Transverse colon (tissue), 4 donors: ENCODE results near the gene BSDC1.

Experiments
- POLR2A ChIP-seq: fragments of 450-650 bp; IDR thresholded peaks from one replicate; pipeline ENCODE4 v1.6.1; 2016; ENCODE audit warnings: antibody characterized with exemption, mild to moderate bottlenecking, moderate library complexity
- POLR2AphosphoS5 ChIP-seq, 3 donors: sonication (generic); formaldehyde crosslinking; IDR thresholded peaks; one replicate each; pipeline ENCODE4 v1.6.1; 2016; ENCODE audit warnings: antibody characterized with exemption in 3 of 3
- TF ChIP-seq, protein P1 (sequence below), 5 experiments: fragments of 200-600 bp in 3 of 5; fragments of 450-650 bp in 2 of 5; sonication (generic) in 3 of 5; IDR thresholded peaks; 1 replicate in 2 of 5; 2 replicates in 3 of 5; pipeline ENCODE4 v1.5.1; 2016 to 2017; ENCODE audit warnings: antibody characterized with exemption in 5 of 5, inconsistent platforms in 3 of 5, mild to moderate bottlenecking in 2 of 5, moderate library complexity in 1 of 5

DNA sequence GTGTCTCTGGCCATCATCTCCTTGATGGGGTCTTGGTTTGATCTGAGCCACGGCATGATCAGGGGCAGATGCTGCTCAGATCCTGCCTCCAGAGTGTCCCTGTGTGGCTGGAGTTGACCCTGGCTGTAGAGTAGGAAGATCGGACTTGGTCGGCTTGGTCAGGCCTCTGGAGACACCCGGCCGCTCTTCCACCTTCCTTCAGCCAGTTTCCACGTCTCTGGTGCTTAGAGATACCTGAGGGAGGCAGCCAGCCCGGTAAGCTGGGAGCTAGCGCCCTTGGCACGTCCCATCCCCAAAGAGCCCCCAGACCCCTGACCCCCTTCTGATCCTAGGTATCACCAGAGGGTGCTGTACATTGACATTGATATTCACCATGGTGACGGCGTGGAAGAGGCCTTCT is 67.0 kb downstream of the BSDC1 start:
- TF ChIP-seq, protein P1, sequence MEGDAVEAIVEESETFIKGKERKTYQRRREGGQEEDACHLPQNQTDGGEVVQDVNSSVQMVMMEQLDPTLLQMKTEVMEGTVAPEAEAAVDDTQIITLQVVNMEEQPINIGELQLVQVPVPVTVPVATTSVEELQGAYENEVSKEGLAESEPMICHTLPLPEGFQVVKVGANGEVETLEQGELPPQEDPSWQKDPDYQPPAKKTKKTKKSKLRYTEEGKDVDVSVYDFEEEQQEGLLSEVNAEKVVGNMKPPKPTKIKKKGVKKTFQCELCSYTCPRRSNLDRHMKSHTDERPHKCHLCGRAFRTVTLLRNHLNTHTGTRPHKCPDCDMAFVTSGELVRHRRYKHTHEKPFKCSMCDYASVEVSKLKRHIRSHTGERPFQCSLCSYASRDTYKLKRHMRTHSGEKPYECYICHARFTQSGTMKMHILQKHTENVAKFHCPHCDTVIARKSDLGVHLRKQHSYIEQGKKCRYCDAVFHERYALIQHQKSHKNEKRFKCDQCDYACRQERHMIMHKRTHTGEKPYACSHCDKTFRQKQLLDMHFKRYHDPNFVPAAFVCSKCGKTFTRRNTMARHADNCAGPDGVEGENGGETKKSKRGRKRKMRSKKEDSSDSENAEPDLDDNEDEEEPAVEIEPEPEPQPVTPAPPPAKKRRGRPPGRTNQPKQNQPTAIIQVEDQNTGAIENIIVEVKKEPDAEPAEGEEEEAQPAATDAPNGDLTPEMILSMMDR (IDR thresholded peaks at IDR 0.05): no peak
- TF ChIP-seq POLR2AphosphoS5 (IDR thresholded peaks at IDR 0.05) (no peak), POLR2A (no peak)
